GM18907 (cell line): Measurements from ENCODE around the gene UQCRC2.
"Not testable (repeated sequence)": the region's sequence is repeated elsewhere in the genome, so short reads cannot be mapped to it uniquely, and the experiment has no call there.

Source experiments
- ATAC-seq: cut with Tn5 transposase; IDR thresholded peaks from one replicate; pipeline ENCODE4 v1.9.1; 2021; ENCODE audit warnings: mild to moderate bottlenecking, moderate library complexity; ENCODE audit not compliant: unreplicated experiment

The UQCRC2 gene

GRCh38 chr16:21980032-21980431, 26.9 kb downstream of the UQCRC2 start:
- ATAC-seq: no peak

GRCh38 chr16:21982108-21982507, 28.9 kb downstream of the UQCRC2 start:
- ATAC-seq: no peak

- ATAC-seq: no peak
These were observed 30.9 kb downstream of the UQCRC2 start for GRCh38 chr16:21984062-21984461.

- no peak for ATAC-seq
These were observed 32.4 kb downstream of the UQCRC2 start for GRCh38 chr16:21985524-21985923.

GRCh38 chr16:21986692-21987246, 33.6 kb downstream of the UQCRC2 start:
- no peak for ATAC-seq

- ATAC-seq: no peak
These were observed 34.3 kb downstream of the UQCRC2 start for GRCh38 chr16:21987498-21987897.

- ATAC-seq: no peak
These were observed 36.0 kb downstream of the UQCRC2 start for GRCh38 chr16:21989133-21989532.

- ATAC-seq: no peak
These were observed 36.6 kb downstream of the UQCRC2 start for GRCh38 chr16:21989751-21990150.

GRCh38 chr16:21990381-21990944, 37.3 kb downstream of the UQCRC2 start:
- ATAC-seq: no peak

- ATAC-seq: no peak
These were observed 38.5 kb downstream of the UQCRC2 start for GRCh38 chr16:21991621-21992020.

GRCh38 chr16:21994856-21995465, 41.8 kb downstream of the UQCRC2 start:
- ATAC-seq: no peak

- no peak for ATAC-seq
These were observed 43.9 kb downstream of the UQCRC2 start for GRCh38 chr16:21996923-21997696.

GRCh38 chr16:21997697-21998480, 44.7 kb downstream of the UQCRC2 start:
- no peak for ATAC-seq

GRCh38 chr16:22001591-22001990, 48.4 kb downstream of the UQCRC2 start:
- ATAC-seq: no peak

- ATAC-seq: not testable (repeated sequence)
These were observed 48.9 kb downstream of the UQCRC2 start for GRCh38 chr16:22002047-22002446.

GRCh38 chr16:22003195-22003594, 50.0 kb downstream of the UQCRC2 start:
- ATAC-seq: no peak

GRCh38 chr16:22004341-22004740, 51.2 kb downstream of the UQCRC2 start:
- no peak for ATAC-seq

GRCh38 chr16:22005746-22006145, 52.6 kb downstream of the UQCRC2 start:
- no peak for ATAC-seq

- ATAC-seq: no peak
These were observed 53.5 kb downstream of the UQCRC2 start for GRCh38 chr16:22006636-22007035.

- no peak for ATAC-seq
These were observed 54.0 kb downstream of the UQCRC2 start for GRCh38 chr16:22007159-22007508.

- ATAC-seq: peak; percentile 68
These were observed 54.5 kb downstream of the UQCRC2 start, which contains the start of gene MOSMO for GRCh38 chr16:22007509-22008214. TSS of gene MOSMO (plus strand) at chr16:22008111. CDS start at chr16:22008302, 191 bp downstream.
